Midbrain (tissue), 1 donor: Measurements from ENCODE around the gene MOBP.
"Not testable (repeated sequence)": the region's sequence is repeated elsewhere in the genome, so short reads cannot be mapped to it uniquely, and the experiment has no call there.

ENCODE experiments used
- DNase-seq: peaks from one replicate; lab custom pipeline; 2025; lab: John Stamatoyannopoulos, UW

The MOBP gene

DNA sequence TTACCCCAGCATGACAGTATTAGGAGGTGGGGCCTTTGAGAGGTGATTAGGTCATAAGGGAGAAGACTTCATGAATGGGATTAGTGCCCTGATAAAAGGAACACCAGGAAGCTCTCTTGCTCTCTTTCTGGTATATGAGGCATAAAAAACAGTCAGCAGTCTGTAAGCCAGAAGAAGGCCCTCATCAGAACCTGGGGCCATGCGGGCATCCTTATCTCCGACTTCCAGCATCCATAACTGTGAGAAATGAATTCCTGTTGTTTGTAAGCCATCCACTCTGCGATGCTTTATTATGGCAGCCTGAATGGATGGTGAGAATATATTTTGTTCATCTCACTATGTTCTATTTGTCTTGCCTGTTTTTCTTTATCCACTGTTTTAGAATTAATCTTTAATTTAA is 17.7 kb upstream of the MOBP start:
- DNase-seq, result no peak

DNA sequence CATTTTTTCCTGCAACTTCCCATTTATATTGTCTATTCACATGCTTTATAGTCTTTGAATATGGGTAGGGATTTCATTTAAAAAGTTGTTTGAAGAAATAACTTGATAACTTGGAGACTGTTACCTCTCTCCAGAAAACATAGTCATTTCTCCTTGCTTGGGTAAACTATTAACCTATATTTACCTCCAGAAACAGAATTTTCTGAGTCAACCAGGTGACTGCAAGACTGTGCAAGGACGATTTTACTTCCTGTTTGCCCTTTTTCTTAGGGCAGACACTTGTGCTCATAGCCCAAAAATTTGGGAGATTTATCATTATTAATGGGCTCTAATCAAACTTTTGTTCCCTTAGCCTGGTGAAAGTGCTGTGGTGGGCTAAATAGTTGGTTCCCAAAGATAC is 14.3 kb upstream of the MOBP start:
- no peak for DNase-seq

DNA sequence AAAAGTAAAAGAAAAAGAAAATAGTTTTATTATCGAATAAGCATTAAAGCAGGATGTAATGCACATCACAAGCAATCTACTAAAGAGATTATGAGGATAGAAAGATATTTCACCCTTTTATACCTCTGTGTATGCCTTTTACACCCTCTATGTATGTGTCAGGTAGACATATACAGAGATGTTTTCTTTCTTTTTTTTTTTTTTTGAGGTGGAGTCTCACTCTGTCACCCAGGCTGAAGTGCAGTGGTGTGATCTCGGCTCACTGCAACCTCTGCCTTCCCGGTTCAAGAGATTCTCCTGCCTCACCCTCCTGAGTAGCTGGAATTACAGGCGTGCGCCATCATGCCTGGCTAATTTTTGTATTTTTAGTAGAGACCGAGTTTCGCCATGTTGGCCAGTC is 13.6 kb upstream of the MOBP start:
- not testable (repeated sequence) for DNase-seq

DNA sequence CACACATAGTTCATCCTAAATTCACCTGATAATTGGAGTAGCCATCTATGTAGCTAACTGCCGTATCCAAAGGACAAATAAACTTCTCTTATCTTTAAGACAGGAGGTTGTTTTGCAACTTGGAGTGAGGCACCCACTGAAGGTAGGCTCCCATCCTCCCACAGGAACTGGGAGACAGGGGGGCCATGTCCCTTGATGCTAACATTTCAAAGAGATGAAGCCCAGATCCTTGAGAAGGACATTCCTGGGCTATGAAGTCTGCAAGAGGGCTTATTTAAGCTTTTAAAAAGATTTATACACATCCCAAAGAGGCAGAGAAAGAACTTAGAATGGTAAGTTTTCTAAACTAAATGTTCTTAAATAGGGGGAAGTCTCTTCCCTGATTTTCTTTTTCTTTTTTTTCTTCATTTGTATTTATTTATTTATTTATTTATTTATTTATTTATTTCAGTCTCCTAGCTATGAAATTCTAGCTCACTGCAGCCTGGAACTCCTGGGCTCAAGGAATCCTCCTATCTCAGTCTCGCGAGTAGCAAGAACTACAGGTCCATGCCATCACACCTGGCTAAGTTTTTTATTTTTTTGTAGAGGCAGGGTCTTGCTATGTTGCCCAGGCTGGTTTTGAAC is 12.8 kb upstream of the MOBP start:
- no peak for DNase-seq

DNA sequence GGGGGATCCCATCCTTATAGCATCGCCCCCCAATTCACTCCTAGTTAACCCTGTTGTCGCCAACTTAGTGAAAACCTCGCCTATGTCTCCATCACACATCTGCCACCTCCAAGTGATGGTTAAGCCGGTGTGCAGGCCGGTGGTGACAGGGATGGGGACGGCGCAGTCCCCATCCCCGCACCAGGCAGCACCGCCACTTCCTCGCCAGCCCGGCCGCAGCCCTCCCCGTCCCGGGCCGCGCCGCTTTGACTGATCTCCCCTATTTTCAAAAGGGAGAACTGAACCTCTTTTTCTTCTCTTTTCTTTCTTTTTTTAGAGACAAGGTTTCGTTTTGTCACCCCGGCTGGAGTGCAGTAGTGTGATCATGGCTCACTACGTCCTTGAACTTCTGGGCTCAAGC is 11.3 kb upstream of the MOBP start:
- DNase-seq, result no peak

DNA sequence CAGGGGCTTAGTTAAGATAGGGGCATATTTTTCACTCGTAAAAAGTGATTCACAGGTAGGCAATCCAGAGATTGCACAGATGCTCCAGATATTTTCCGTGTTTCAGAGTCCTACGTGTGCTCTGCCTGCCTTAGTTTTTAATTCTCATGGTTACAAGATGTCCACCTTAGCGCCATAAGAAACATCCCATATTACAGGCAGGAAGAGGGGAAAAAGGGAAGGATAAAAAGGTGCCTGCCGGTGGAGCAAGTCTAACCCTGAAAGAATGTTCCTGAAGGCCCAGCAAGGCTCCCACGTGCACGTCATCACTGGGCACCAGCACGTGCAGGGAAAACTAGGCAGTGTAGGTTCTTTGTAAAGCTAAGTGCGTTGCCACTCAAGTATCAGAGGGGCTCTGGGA is 10.1 kb upstream of the MOBP start:
- DNase-seq, result no peak

DNA sequence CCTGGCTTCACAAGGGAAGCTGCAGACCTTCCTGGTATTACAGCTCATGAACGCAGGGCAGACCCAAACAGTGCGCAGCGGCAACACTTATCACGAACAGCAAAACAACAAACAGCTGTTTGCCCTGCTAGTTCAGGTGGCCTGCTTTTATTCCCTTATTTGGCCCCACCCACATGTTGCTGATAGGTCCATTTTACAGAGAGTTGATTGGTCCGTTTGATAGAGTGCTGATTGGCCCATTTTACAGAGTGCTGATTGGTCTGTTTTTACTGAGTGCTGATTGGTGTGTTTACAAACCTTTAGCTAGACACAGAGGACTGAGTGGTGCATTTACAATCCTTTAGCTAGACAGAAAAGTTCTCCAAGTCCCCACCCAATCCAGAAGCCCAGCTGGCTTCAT is 8.9 kb upstream of the MOBP start:
- not testable (repeated sequence) for DNase-seq

DNA sequence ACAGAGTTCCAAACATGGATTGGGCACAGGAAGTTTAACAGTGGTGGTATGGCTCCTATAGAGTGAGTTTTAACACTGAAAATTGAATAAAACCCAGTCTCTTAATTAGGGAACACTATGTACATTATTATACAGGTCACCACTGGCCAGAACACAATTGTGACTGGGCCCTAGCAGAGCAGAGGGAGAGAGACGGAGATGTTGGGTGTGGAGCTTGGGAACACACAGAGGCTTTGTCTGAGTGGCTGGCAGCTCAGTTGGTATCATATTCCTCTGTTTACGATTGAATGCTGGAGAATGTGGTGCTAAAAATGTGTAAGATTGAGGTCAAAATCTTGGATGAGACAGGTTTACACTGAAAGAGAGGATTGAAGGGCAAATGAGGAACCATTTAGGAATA is 6.8 kb upstream of the MOBP start:
- peak; percentile 84 for DNase-seq

DNA sequence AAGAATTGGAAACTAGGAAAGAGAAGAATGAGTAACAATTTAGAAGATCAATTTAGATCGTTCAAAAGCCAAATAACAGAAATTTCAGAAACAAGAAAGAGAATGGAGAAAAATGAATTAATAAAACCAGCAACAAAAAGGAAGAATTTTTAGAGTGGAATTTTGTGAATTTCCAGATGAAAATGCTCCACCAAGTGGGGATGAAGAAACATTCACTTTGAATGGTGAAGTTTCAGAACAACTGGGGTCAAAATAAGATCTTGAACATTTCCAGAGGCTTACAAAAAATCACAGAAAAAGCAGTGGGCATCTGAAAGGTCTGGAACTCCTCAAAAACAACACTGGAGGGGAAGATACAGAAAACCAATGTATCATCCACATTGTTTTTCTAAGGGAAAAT is 4.2 kb upstream of the MOBP start:
- DNase-seq, result no peak

DNA sequence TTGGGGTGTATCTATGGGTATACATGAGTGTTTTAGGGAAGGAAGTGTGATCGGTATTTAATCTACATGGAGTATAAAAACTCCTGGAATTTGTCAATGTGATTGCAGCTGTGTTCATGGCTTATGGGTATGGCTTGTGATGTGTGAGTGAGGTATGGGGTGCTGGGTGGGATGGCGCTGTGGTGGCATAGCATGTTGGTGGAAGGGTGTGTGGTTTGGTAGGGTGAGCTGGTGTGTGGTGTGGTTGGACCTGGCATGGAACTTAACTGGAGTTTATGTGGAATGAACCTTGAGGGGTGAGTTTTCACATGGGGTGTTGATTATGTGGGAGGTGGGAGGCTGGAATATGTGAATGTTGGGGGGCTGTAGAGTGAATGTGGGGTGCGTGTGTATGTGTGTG is 492 bp upstream of the MOBP start:
- DNase-seq, result no peak

DNA sequence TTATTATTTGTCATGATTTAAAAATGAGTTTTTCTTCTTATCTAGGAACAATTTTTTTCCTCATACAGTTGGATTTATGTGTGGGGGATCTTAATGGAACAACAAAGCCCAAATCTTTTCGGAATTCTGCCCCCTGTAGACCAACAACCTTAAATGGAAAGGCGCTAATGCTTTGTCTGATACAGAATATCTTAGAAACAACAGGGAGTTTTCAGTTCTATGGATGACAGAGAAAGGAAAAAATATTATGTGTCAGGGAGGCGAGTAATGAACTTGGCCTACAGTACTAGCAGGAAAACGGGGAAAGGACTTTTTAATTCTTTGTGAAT is 592 bp downstream of the MOBP start:
- peak; percentile 60 for DNase-seq

DNA sequence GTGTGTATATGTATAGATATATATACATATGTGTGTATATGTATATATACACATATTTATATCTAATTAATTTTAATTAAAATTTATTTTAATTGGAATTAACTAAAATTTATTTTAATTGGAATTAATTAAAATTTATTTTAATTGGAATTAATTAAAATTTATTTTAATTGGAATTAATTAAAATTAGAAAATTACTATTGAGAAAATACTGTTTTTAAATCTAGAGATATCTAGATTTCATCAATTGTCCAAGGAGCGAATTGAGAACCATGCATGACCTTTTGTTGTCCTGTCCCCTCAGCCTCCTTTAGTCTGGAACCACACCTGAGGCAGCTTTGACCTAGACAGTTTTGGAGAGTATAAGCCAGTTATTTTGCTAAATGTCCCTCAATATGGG is 1.8 kb downstream of the MOBP start:
- DNase-seq, result no peak

DNA sequence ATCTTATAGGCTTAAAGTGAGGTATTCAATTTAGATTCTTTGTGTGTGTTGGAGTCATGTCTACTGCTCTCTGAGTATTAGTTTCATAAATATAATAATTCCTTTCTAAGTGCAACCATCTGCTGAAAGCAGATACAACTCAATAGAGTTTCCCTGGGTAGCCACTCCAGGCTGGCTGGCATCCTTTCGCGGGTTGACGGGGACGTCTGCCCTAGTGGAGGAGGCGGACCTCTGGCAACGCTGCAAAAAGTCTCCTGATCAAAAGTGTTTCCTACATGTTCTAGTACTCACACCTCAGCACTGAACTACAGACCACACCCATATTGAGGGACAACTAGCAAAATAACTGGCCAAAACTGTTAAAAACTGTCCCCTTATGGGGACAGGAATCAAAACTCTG is 2.5 kb downstream of the MOBP start:
- no peak for DNase-seq

DNA sequence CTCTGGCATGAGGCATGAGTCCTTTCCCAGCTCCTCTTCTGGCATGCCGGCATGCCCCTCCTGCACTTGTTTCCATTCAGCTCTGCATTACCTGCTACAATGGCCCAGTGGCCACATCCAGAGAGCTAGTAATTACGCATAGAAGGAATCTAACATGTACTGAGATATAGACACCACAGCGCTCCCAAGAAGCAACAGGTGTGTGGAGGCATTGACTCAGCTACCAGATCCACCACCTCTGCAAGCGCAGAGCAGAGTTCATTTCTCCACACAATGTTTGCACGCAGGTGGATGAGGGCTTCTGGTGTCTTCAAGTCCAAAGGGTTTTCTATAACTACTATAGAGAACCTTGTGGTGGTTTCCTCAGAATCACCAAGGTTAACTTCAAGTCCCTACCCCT is 4.2 kb downstream of the MOBP start:
- DNase-seq, result no peak

DNA sequence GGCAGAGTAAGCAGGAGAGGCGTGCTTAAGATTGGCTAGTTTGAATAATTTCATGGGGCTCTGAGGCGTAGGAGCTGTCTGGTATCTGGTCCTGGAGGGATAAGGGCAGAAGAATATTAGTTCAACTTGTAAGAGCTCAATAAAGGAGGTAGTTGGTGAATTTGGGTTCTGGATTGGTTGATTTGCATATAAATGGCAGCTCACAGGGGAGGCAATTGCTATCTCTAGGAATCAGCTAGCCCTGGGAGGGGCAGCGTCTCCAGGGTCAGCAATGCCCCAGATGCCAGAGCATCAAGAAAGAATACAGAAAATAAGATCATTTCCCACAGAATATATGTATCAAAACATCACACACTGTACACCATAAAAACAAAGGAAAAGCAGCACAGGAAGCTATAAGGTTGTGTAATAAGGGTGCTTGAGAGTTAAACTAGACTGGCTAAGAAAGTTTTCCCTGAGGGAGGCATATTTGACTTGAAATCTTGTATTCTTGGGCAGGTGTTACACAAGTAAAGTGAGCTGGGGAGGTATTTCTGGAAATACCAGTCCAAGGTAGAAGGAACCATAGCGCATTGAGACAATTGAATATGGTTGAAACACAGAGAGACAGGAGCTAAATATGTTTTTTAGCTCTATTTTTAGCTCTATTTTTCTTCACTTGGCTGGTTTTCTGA is 6.1 kb downstream of the MOBP start:
- DNase-seq, result no peak

DNA sequence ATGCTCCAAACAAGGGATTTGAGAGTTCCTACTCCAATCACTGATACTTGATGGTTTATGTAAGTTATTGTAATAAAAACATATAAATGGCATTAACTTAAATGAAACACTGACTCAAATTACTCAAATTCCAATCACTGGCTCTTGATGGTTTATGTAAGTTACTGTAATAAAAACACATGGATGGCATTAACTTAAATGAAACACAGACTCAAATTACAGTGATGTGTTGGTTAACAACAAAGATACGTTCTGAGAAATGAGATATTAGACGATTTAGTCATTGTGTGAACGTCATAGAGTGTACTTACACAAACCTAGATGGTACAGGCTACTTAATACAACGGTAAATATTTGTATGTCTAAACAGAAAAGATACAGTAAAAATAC is 6.6 kb downstream of the MOBP start:
- DNase-seq, result no peak

DNA sequence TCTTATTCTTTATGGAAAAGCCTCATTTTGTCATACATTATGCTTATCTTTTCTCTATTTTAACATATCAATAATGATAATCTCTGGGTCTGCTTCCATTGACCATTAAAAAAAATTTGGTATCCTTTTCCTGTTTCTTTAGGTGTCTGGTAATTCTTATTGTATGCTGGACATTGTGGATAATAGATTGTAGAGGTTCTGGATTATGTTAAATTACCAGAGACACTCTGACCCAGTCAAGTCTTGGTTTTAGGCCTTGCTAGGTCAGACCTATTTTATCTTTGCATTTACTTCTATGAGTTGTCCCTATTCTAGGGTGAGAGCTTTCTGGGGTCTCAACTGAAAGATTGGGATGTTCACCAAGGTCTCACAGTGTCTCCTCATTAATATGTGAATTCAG is 9.3 kb downstream of the MOBP start:
- no peak for DNase-seq

DNA sequence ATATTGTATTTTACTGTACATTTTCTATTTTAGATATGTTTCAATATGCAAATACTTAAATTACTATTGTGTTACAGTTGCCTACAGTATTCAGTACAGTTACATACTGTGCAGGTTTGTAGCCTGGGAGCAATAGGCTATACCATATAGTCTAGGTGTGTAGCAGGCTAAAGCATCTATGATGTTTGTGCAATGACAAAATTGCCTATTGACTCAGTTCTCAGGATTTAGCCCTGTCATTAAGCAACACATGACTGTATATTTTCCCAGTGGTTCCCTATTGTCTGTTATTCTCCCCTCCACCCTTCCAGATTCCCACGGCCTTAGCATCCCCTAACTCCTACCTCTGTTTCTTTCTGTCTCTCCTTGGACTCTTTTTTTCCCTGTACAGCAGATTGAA is 10.7 kb downstream of the MOBP start:
- DNase-seq, result no peak

DNA sequence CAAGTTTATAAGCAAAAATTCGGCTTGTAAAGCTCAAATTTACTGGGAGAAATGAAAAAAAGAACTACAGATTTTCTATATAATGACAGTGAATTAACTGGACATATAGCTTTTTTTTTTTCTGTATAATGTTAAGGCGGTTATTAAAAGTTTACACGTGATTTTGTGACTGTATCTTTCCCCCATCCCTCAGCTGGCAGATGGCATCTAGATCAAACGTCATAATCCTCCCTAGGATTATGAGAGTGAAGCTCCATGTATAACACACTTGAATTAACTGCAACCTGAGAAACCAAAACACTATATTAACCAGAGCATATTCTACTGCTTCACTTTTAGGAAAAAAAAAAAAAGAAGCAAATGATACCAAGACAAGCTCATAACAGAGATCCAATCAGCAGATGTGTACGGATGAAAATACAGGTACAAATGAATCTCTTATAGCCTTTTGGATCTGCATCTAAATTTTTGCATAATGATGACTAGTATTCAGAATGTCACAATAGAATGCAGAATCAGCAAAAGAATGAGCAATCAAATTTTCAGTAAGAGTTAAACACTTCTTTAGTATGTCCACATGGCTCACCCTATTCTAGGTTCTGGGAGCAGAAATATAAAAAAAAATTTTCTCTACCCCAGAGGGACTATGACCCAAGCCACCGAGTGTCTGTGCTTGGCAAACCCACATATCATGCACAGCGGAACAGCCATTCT is 12.4 kb downstream of the MOBP start:
- no peak for DNase-seq

DNA sequence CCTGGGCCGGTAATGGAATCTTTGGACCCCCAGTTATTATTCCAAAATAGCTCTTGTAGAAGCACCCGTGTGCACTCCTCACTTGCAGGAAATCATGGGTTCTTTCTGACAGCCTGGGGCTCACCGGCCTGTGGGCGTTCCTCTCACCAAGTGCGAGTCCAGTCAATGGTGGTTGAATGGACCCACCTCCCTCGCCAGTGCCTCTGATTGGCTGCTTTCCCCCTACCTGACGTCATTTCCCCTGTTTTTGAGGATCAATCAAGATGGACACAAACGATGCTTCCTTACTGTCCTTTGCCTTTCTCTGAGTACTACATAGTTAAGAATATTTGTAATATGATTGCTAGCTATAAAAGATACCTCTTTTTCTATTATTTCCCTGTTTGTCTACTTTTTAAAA is 18.1 kb downstream of the MOBP start:
- peak; percentile 20 for DNase-seq

DNA sequence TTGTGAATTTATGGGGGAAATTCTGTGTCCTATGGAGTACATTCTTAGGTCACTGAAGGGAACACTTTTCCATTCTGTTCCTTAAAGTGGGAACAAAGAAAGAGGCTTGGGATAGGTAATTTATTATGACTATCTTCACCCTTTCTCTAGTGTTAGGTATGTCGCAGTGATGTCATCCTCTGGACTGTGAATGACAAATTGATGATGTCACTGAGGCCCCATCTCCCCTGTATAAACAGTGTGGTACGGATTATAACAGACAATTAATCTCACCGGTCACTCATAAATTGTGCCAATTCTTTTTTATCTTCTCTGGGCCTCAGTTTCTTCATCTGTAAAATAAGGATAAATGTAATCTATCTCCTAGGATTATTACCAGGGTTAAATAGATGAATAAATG is 23.5 kb downstream of the MOBP start:
- no peak for DNase-seq

DNA sequence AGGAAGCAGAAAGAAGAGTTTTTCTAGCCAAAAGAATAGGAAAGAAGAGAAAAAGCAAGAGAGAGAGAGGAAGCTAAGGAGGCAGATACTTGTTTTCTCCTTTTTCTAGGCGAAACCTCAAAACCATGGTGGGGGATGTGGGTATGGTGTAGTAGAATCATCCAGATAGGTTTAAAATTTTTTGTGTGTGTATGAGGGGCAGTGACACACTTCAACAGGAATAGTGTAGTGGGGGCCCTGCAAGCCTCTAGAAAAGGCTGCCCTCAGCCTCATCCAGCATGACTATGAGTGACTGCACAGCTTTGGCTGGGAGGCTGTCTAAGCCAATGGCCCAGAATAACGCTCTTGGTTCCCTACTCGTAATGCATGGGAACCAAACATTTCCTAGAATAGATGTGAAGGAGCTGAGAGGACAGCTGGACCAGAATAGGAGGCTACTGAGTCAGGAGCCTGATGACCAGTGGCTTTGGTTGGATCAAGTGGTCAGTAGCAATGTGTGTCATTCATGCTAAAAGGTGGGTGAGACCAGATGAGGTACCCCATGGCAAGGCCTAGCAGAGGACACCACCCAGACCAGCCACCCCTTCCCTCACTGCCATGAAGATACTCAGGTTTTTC is 24.4 kb downstream of the MOBP start:
- no peak for DNase-seq

DNA sequence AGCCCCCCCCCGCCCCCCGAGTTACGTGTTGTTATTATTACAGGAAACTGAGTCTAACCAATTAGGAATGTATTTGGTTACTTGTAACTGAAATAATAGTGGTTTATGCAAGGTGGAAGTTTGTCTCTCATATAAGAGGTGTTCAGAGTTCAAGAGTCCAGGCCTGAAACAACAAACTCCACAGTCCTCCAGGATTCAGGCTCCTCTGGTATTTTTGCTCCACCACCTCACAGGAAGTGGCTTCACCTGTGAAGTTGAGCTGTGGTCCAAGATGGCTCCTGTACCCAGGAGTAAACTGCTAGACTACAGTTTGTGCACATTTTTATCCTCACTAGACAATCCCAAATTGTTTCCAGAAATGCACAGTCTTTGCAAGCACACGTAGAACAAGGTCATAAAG is 27.3 kb downstream of the MOBP start:
- DNase-seq, result no peak
